ENCODE results near the gene RDH14. TPM values are rescaled to one million over a fixed set of nuclear protein-coding genes. Genes with fewer than 3 reads are reported as not detected.

The RDH14 gene
- total RNA-seq, 1 experiment from 2014 or later, result 22.4 TPM

- ChIA-PET POLR2A (no interaction called here), CTCF (no interaction called here)
- H3K27ac Mint-ChIP-seq, result no peak overlapping the region; the same call in 1 of the 2 replicates
- TF ChIP-seq HMGXB4 (CRISPR knock-in tag; IDR thresholded peaks at IDR 0.05) (no peak), NFE2L1 (CRISPR knock-in tag; IDR thresholded peaks at IDR 0.05) (no peak), CDX4 (CRISPR knock-in tag; IDR thresholded peaks at IDR 0.05; ENCODE audit: borderline replicate concordance) (no peak), E2F5 (CRISPR knock-in tag; IDR thresholded peaks at IDR 0.05) (no peak), ATF1 (CRISPR knock-in tag; IDR thresholded peaks at IDR 0.05) (no peak), ZNF263 (CRISPR knock-in tag; IDR thresholded peaks at IDR 0.05; ENCODE audit: low read depth) (no peak), MXD4 (CRISPR knock-in tag; IDR thresholded peaks at IDR 0.05; ENCODE audit: borderline replicate concordance) (no peak), USF2 (CRISPR knock-in tag; IDR thresholded peaks at IDR 0.05) (no peak), E2F4 (CRISPR knock-in tag; IDR thresholded peaks at IDR 0.05; ENCODE audit: borderline replicate concordance, low read depth) (no peak), ZNF423 (CRISPR knock-in tag; IDR thresholded peaks at IDR 0.05) (no peak), TCF7 (CRISPR knock-in tag; IDR thresholded peaks at IDR 0.05; ENCODE audit: low read depth) (no peak), GTF2I (CRISPR knock-in tag; conservative IDR thresholded peaks at IDR 0.05) (no peak), ZNF396 (CRISPR knock-in tag; IDR thresholded peaks at IDR 0.05; ENCODE audit: borderline replicate concordance) (no peak), MLX (CRISPR knock-in tag; IDR thresholded peaks at IDR 0.05) (no peak), NR3C1 (CRISPR knock-in tag; conservative IDR thresholded peaks at IDR 0.05; ENCODE audit: low read depth) (no peak), FOXJ3 (CRISPR knock-in tag; IDR thresholded peaks at IDR 0.05; ENCODE audit: borderline replicate concordance) (no peak), CBFB (CRISPR knock-in tag; IDR thresholded peaks at IDR 0.05; ENCODE audit: low read depth) (no peak), ZNF317 (CRISPR knock-in tag; IDR thresholded peaks at IDR 0.05; ENCODE audit: borderline replicate concordance, low read depth) (no peak), ZNF219 (CRISPR knock-in tag; IDR thresholded peaks at IDR 0.05; ENCODE audit: borderline replicate concordance) (no peak)
- peaks cover 14% of the 10 kb centered on the region for H3K4me1 Mint-ChIP-seq
- no peaks in the 10 kb centered on the region for H3K36me3 Mint-ChIP-seq
- H3K9me3 Mint-ChIP-seq, result no peaks in the 10 kb centered on the region
- H3K27me3 Mint-ChIP-seq (ENCODE audit: low read depth), result no peaks in the 10 kb centered on the region
- no peak for ATAC-seq
- no peak for DNase-seq (ENCODE audit: low spot score)
- no peak overlapping the region for H3K4me3 Mint-ChIP-seq
Observed at GRCh38 chr2:18545384-18545783, 15.1 kb downstream of the RDH14 start.

GRCh38 chr2:18544171-18544570 lies 16.3 kb downstream of the RDH14 start:
- ATAC-seq (no peak), DNase-seq (ENCODE audit: low spot score) (no peak)
- ChIA-PET CTCF (no interaction called here), POLR2A (no interaction called here)
- Mint-ChIP-seq H3K4me3 (no peak overlapping the region), H3K4me1 (peaks cover 14% of the 10 kb centered on the region), H3K9me3 (no peaks in the 10 kb centered on the region), H3K27ac (no peak overlapping the region), H3K36me3 (no peaks in the 10 kb centered on the region), H3K27me3 (ENCODE audit: low read depth) (no peaks in the 10 kb centered on the region)
- TF ChIP-seq ZNF138 (CRISPR knock-in tag; conservative IDR thresholded peaks at IDR 0.05), result no peak
- no peak for TF ChIP-seq RELA (CRISPR knock-in tag; IDR thresholded peaks at IDR 0.05; ENCODE audit: borderline replicate concordance)
- no peak for TF ChIP-seq TCF7 (CRISPR knock-in tag; IDR thresholded peaks at IDR 0.05; ENCODE audit: low read depth)
- TF ChIP-seq ZNF425 (CRISPR knock-in tag; conservative IDR thresholded peaks at IDR 0.05), result no peak
- no peak for TF ChIP-seq ZNF121 (CRISPR knock-in tag; IDR thresholded peaks at IDR 0.05)
- TF ChIP-seq JAZF1 (CRISPR knock-in tag; IDR thresholded peaks at IDR 0.05), result no peak
- TF ChIP-seq MLX (CRISPR knock-in tag; IDR thresholded peaks at IDR 0.05), result no peak
- no peak for TF ChIP-seq GABPB1 (CRISPR knock-in tag; IDR thresholded peaks at IDR 0.05)
- TF ChIP-seq ZNF396 (CRISPR knock-in tag; IDR thresholded peaks at IDR 0.05; ENCODE audit: borderline replicate concordance), result no peak
- no peak for TF ChIP-seq FOXK1 (CRISPR knock-in tag; IDR thresholded peaks at IDR 0.05)
- no peak for TF ChIP-seq CREB1 (CRISPR knock-in tag; IDR thresholded peaks at IDR 0.05)

Measured in WTC11 (cell line).